Lung (tissue), 12 donors: Measurements from ENCODE around the gene RGS3. TPM values are rescaled to one million over a fixed set of nuclear protein-coding genes. Genes with fewer than 3 reads are reported as not detected.
A peak's percentile ranks its signal among the peaks of the same experiment; 100 is the strongest.

Source experiments
- ATAC-seq: fragments of 200-7000 bp; cut with Tn5 transposase; one replicate; pipeline ENCODE4 v1.9.1; 2020; ENCODE audit warnings: moderate number of reproducible peaks; ENCODE audit not compliant: insufficient read depth, low FRiP score
- DNase-seq, 3 donors: peaks; one replicate each; pipeline ENCODE4 v3.0.0-alpha.2; 2013 to 2017
- H3K27ac ChIP-seq, 2 donors: one replicate each; pipeline ENCODE4 v1.5.1; 2013; ENCODE audit warnings: mild to moderate bottlenecking in 2 of 2, moderate library complexity in 2 of 2, control low read depth in 1 of 2, inconsistent platforms in 1 of 2, low read depth in 1 of 2, low read length in 1 of 2
- H3K27me3 ChIP-seq, 3 donors: one replicate each; pipeline ENCODE4 v1.5.1; 2013; ENCODE audit warnings: low read length in 2 of 3; ENCODE audit not compliant: control insufficient read depth in 3 of 3, insufficient read depth in 3 of 3
- H3K36me3 ChIP-seq, 4 donors: one replicate each; pipeline ENCODE4 v1.5.1; 2013; ENCODE audit warnings: low read length in 4 of 4, mild to moderate bottlenecking in 1 of 4, moderate library complexity in 1 of 4; ENCODE audit not compliant: control insufficient read depth in 4 of 4, insufficient read depth in 4 of 4
- H3K4me1 ChIP-seq, 5 donors: one replicate each; pipeline ENCODE4 v1.5.1; 2013; ENCODE audit warnings: low read length in 5 of 5, mild to moderate bottlenecking in 2 of 5, moderate library complexity in 1 of 5; ENCODE audit not compliant: control insufficient read depth in 5 of 5, insufficient read depth in 5 of 5
- H3K4me3 ChIP-seq: one replicate; pipeline ENCODE4 v1.5.1; 2013; ENCODE audit warnings: mild to moderate bottlenecking, control low read depth, moderate library complexity
- H3K9ac ChIP-seq, 2 donors: one replicate each; pipeline ENCODE4 v1.5.1; 2013; ENCODE audit warnings: low read length in 2 of 2, control low read depth in 1 of 2; ENCODE audit not compliant: insufficient read depth in 1 of 2
- H3K9me3 ChIP-seq, 4 donors: one replicate each; pipeline ENCODE4 v1.5.1; 2013; ENCODE audit warnings: low read length in 3 of 4, mild to moderate bottlenecking in 1 of 4, moderate library complexity in 1 of 4; ENCODE audit not compliant: control insufficient read depth in 4 of 4, insufficient read depth in 3 of 4
- WGBS, 2 donors: extraction: QIAGEN DNeasy Blood & Tissue Kit; methylation state at CpG; one replicate each; pipeline ENCODE4 v1.1.7; 2013; 5-methylcytosine and 5-hydroxymethylcytosine counted together
- polyA plus RNA-seq, 2 donors: library from polyadenylated mRNA; stranded (reverse); fragments of 200-250 nt; gene quantifications; one replicate each; pipeline ENCODE4 v1.2.1, GENCODE V29; 2013
- total RNA-seq, 2 donors: library from RNA; depleted of rRNA in 1 of 2; stranded (reverse); fragments of >200 nt in 1 of 2; gene quantifications; one replicate each; pipeline ENCODE4 v1.2.1, GENCODE V29; 2014 to 2021
- TF ChIP-seq, protein P1 (sequence below): IDR thresholded peaks from 2 replicates; pipeline ENCODE4 v1.5.1; 2012; ENCODE audit warnings: mild to moderate bottlenecking; ENCODE audit errors: control extremely low read depth, extremely low read depth
- donor health status: control.
- donor health status: control.
- donor health status: Bipolar disorder and iron deficiency.
- donor health status: healthy.
- donor health status: DM: yes; HTN: yes; CAD: no.

RGS3 gene
- total and polyA plus RNA-seq, 4 donors = 43.0 to 91.8 (median 73.9) TPM

GRCh38 chr9:113516840-113517577 is 53.5 kb downstream of the RGS3 start:
- TF ChIP-seq, protein P1, sequence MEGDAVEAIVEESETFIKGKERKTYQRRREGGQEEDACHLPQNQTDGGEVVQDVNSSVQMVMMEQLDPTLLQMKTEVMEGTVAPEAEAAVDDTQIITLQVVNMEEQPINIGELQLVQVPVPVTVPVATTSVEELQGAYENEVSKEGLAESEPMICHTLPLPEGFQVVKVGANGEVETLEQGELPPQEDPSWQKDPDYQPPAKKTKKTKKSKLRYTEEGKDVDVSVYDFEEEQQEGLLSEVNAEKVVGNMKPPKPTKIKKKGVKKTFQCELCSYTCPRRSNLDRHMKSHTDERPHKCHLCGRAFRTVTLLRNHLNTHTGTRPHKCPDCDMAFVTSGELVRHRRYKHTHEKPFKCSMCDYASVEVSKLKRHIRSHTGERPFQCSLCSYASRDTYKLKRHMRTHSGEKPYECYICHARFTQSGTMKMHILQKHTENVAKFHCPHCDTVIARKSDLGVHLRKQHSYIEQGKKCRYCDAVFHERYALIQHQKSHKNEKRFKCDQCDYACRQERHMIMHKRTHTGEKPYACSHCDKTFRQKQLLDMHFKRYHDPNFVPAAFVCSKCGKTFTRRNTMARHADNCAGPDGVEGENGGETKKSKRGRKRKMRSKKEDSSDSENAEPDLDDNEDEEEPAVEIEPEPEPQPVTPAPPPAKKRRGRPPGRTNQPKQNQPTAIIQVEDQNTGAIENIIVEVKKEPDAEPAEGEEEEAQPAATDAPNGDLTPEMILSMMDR = no peak
- Histone ChIP-seq H3K4me1 (peaks cover 0 to 10% (median 3%) of the 10 kb centered on the region in 5 donors), H3K9ac (no peak overlapping the region), H3K4me3 (no peak overlapping the region), H3K27me3 (no peaks in the 10 kb centered on the region), H3K9me3 (no peaks in the 10 kb centered on the region), H3K36me3 (peaks cover 0 to 15% (median 5%) of the 10 kb centered on the region in 4 donors), H3K27ac (no peak overlapping the region)
- DNase-seq = no peak
- 41 to 66% methylated on average over 8 of the region's 8 CpGs for WGBS, 2 donors
- no peak for ATAC-seq

- Histone ChIP-seq H3K4me1 (peaks cover 3 to 31% (median 7%) of the 10 kb centered on the region in 5 donors), H3K9ac (no peak overlapping the region), H3K27ac (peak overlapping the region; percentile 14 to 25), H3K4me3 (no peak overlapping the region), H3K27me3 (no peaks in the 10 kb centered on the region), H3K9me3 (no peaks in the 10 kb centered on the region), H3K36me3 (peaks cover 0 to 18% (median 5%) of the 10 kb centered on the region in 4 donors)
- 81% methylated on average over 3 of the region's 3 CpGs for WGBS, 2 donors
- ATAC-seq (no peak), DNase-seq (no peak)
- TF ChIP-seq, protein P1 = no peak
Measured at GRCh38 chr9:113519426-113520108, 56.0 kb downstream of the RGS3 start.

DNA sequence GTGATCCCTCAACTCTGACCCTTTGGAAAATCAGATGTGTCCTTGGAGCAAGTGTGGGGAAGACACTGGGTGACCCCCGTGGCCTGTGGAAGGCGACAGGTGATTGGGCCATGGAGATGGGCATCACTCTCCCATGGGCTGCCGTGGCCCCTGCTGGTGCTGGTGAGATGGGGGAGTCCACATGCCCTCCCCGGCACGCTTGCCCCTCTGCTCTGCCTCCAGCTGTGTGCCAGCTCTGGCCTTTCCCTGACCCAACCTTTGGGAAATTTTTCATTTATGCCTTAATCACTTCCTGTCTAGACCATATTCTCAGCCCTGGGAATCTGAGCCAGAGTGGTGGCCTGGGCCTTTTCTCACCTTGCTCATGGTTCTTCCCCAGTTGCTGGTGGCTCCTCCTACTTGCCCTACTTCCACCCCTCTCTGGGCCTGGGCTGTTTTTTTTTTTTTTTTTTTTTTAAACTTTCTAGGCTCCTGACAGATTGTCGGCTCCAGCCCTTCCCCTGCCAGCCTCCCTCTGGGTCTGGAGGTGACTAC is 56.6 kb downstream of the RGS3 start:
- Histone ChIP-seq H3K9ac (no peak overlapping the region), H3K9me3 (no peaks in the 10 kb centered on the region), H3K27me3 (no peaks in the 10 kb centered on the region), H3K4me3 (no peak overlapping the region), H3K4me1 (peaks cover 3 to 37% (median 7%) of the 10 kb centered on the region in 5 donors), H3K27ac (peak overlapping the region; percentile 14 to 25), H3K36me3 (peaks cover 0 to 18% (median 5%) of the 10 kb centered on the region in 4 donors)
- WGBS, 2 donors = 86 to 88% methylated on average over 6 of the region's 6 CpGs
- TF ChIP-seq, protein P1 = no peak
- DNase-seq (no peak), ATAC-seq (no peak)
